ENCODE measurements around the gene FOXD4L1. TPM values are rescaled to one million over a fixed set of nuclear protein-coding genes. Genes with fewer than 3 reads are reported as not detected.
A peak's percentile ranks its signal among the peaks of the same experiment; 100 is the strongest.
"Not testable (repeated sequence)": the region's sequence is repeated elsewhere in the genome, so short reads cannot be mapped to it uniquely, and the experiment has no call there.

Gene FOXD4L1
- total RNA-seq (0.17 and 0.26 TPM in 2 replicates), polyA plus RNA-seq (not detected in 2 replicates), polyA minus RNA-seq (ENCODE audit: low replicate concordance) (not detected in 2 replicates)
- polyA plus RNA-seq (2012): 0.06 TPM in 1 of 2 replicates, not detected in the other

DNA sequence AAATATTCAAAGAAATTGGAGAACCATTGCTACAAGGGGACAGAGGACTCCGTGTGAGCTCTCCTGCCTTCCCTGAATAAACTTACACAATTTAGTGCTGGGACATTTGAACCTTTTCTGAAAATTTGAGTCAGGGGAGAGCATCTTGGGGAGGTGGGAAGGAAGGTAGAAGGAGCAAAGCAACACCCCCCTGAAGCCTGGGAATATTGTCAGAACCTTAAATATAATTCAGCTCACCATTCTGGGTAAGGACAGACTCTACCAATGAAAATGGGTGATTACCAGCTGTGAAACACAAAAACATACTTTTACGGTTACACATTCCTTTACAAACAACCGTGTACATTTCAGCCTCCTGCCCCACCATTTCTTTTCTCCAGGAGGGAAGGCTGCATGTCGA, at the start of gene FOXD4L1:
TSS of gene FOXD4L1 (plus strand) at position 301 of the 400 bp plus-strand sequence. CDS start 592 bp downstream, outside the sequence.
- H3K4me2 ChIP-seq (ENCODE audit: extremely low read depth, insufficient read depth, low read length); H3K4me3 ChIP-seq (replicated peaks in 1 of 4; ENCODE audit: control extremely low read depth in 1 of 4, insufficient read depth in 1 of 4, low read depth in 3 of 4, low read length in 4 of 4); H3K27ac ChIP-seq (ENCODE audit: insufficient read depth, low read length); H4K20me1 ChIP-seq (ENCODE audit: control insufficient read depth, extremely low read depth, insufficient read depth, low read length); H2AFZ ChIP-seq (ENCODE audit: low read length); DNase-seq (ENCODE audit: low read depth in 2 of 2); H3K36me3 ChIP-seq (ENCODE audit: control insufficient read depth, insufficient read depth, low read length); H3K9me3 ChIP-seq (ENCODE audit: control insufficient read depth, insufficient read depth, low read depth, low read length); H3K4me1 ChIP-seq (ENCODE audit: control insufficient read depth, extremely low read depth, insufficient read depth, low read length); H3K79me2 ChIP-seq (ENCODE audit: control insufficient read depth, insufficient read depth, low read length); H3K9ac ChIP-seq (ENCODE audit: insufficient read depth, low read length): not testable (repeated sequence)
- H3K27me3 ChIP-seq (ENCODE audit: control insufficient read depth, insufficient read depth, low read length): peaks cover 18% of the 10 kb centered on the region

- DNase-seq (ENCODE audit: low read depth in 2 of 2): peak in 1 of 2 donors; percentile 4
Observed at GRCh38 chr2:113465770-113466169, 32.7 kb upstream of the FOXD4L1 start.

DNA sequence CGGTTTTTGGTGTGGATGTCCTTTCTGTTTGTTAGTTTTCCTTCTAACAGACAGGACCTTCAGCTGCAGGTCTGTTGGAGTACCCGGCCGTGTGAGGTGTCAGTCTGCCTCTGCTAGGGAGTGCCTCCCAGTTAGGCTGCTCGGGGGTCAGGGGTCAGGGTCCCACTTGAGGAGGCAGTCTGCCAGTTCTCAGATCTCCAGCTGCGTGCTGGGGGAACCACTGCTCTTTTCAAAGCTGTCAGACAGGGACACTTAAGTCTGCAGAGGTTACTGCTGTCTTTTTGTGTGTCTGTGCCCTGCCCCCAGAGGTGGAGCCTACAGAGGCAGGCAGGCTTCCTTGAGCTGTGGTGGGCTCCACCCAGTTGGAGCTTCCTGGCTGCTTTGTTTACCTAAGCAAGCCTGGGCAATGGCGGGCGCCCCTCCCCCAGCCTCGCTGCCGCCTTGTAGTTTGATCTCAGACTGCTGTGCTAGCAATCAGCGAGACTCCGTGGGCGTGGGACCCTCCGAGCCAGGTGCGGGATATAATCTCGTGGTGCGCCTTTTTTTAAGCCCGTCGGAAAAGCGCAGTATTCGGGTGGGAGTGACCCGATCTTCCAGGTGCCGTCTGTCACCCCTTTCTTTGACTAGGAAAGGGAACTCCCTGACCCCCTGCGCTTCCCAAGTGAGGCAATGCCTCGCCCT, 21.6 kb upstream of the FOXD4L1 start:
- H3K4me1 ChIP-seq (ENCODE audit: control insufficient read depth, extremely low read depth, insufficient read depth, low read length): not testable (repeated sequence)

More at GRCh38 chr2:113465770-113466169, 32.7 kb upstream of the FOXD4L1 start:
- not testable (repeated sequence) for H3K27ac ChIP-seq (ENCODE audit: insufficient read depth, low read length); H3K79me2 ChIP-seq (ENCODE audit: control insufficient read depth, insufficient read depth, low read length); H2AFZ ChIP-seq (ENCODE audit: low read length); H3K27me3 ChIP-seq (ENCODE audit: control insufficient read depth, insufficient read depth, low read length); H3K4me1 ChIP-seq (ENCODE audit: control insufficient read depth, extremely low read depth, insufficient read depth, low read length); H3K9me3 ChIP-seq (ENCODE audit: control insufficient read depth, insufficient read depth, low read depth, low read length); H3K4me3 ChIP-seq (replicated peaks in 1 of 4; ENCODE audit: control extremely low read depth in 1 of 4, insufficient read depth in 1 of 4, low read depth in 3 of 4, low read length in 4 of 4); H4K20me1 ChIP-seq (ENCODE audit: control insufficient read depth, extremely low read depth, insufficient read depth, low read length); H3K9ac ChIP-seq (ENCODE audit: insufficient read depth, low read length); H3K36me3 ChIP-seq (ENCODE audit: control insufficient read depth, insufficient read depth, low read length); H3K4me2 ChIP-seq (ENCODE audit: extremely low read depth, insufficient read depth, low read length)

DNA sequence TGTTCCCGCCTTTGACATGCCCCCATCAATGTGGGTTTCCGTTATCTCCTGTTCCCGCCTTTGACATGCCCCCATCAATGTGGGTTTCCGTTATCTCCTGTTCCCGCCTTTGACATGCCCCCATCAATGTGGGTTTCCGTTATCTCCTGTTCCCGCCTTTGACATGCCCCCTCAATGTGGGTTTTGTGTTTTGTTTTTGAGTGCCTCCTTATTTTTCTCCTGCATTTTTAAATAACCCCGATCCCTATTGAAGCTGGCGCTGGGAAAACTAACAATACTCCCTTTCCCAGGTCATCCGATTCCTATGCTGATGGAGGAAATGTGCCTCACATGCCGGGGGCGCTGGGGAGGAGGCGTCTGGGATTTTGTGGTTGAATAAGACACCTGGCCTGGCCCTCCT, 1.9 kb upstream of the FOXD4L1 start:
- not testable (repeated sequence) for H2AFZ ChIP-seq (ENCODE audit: low read length); DNase-seq (ENCODE audit: low read depth in 2 of 2); H3K4me1 ChIP-seq (ENCODE audit: control insufficient read depth, extremely low read depth, insufficient read depth, low read length); H3K36me3 ChIP-seq (ENCODE audit: control insufficient read depth, insufficient read depth, low read length); H3K79me2 ChIP-seq (ENCODE audit: control insufficient read depth, insufficient read depth, low read length); H4K20me1 ChIP-seq (ENCODE audit: control insufficient read depth, extremely low read depth, insufficient read depth, low read length); H3K9ac ChIP-seq (ENCODE audit: insufficient read depth, low read length); H3K4me3 ChIP-seq (replicated peaks in 1 of 4; ENCODE audit: control extremely low read depth in 1 of 4, insufficient read depth in 1 of 4, low read depth in 3 of 4, low read length in 4 of 4); H3K4me2 ChIP-seq (ENCODE audit: extremely low read depth, insufficient read depth, low read length); H3K27ac ChIP-seq (ENCODE audit: insufficient read depth, low read length); H3K9me3 ChIP-seq (ENCODE audit: control insufficient read depth, insufficient read depth, low read depth, low read length); H3K27me3 ChIP-seq (ENCODE audit: control insufficient read depth, insufficient read depth, low read length)

More for the DNA sequence above, 21.6 kb upstream of the FOXD4L1 start:
- H3K36me3 ChIP-seq (ENCODE audit: control insufficient read depth, insufficient read depth, low read length); H3K27me3 ChIP-seq (ENCODE audit: control insufficient read depth, insufficient read depth, low read length); H3K4me3 ChIP-seq (replicated peaks in 1 of 4; ENCODE audit: control extremely low read depth in 1 of 4, insufficient read depth in 1 of 4, low read depth in 3 of 4, low read length in 4 of 4); H3K79me2 ChIP-seq (ENCODE audit: control insufficient read depth, insufficient read depth, low read length); H3K27ac ChIP-seq (ENCODE audit: insufficient read depth, low read length); H3K4me2 ChIP-seq (ENCODE audit: extremely low read depth, insufficient read depth, low read length); H4K20me1 ChIP-seq (ENCODE audit: control insufficient read depth, extremely low read depth, insufficient read depth, low read length); H3K9me3 ChIP-seq (ENCODE audit: control insufficient read depth, insufficient read depth, low read depth, low read length); H2AFZ ChIP-seq (ENCODE audit: low read length); H3K9ac ChIP-seq (ENCODE audit: insufficient read depth, low read length); DNase-seq (ENCODE audit: low read depth in 2 of 2): not testable (repeated sequence)

- H3K9me3 ChIP-seq (ENCODE audit: control insufficient read depth, insufficient read depth, low read depth, low read length); H3K9ac ChIP-seq (ENCODE audit: insufficient read depth, low read length); H3K36me3 ChIP-seq (ENCODE audit: control insufficient read depth, insufficient read depth, low read length); H3K4me3 ChIP-seq (replicated peaks in 1 of 4; ENCODE audit: control extremely low read depth in 1 of 4, insufficient read depth in 1 of 4, low read depth in 3 of 4, low read length in 4 of 4); H2AFZ ChIP-seq (ENCODE audit: low read length); H3K4me2 ChIP-seq (ENCODE audit: extremely low read depth, insufficient read depth, low read length); DNase-seq (ENCODE audit: low read depth in 2 of 2); H3K79me2 ChIP-seq (ENCODE audit: control insufficient read depth, insufficient read depth, low read length); H3K4me1 ChIP-seq (ENCODE audit: control insufficient read depth, extremely low read depth, insufficient read depth, low read length); H4K20me1 ChIP-seq (ENCODE audit: control insufficient read depth, extremely low read depth, insufficient read depth, low read length); H3K27ac ChIP-seq (ENCODE audit: insufficient read depth, low read length): not testable (repeated sequence)
- H3K27me3 ChIP-seq (ENCODE audit: control insufficient read depth, insufficient read depth, low read length): peaks cover 22% of the 10 kb centered on the region
Observed at GRCh38 chr2:113499019-113499885, 787 bp downstream of the FOXD4L1 start.

GRCh38 chr2:113499886-113500722, 1.6 kb downstream of the FOXD4L1 start:
- H3K9ac ChIP-seq (ENCODE audit: insufficient read depth, low read length); H3K4me1 ChIP-seq (ENCODE audit: control insufficient read depth, extremely low read depth, insufficient read depth, low read length); H4K20me1 ChIP-seq (ENCODE audit: control insufficient read depth, extremely low read depth, insufficient read depth, low read length); H3K27ac ChIP-seq (ENCODE audit: insufficient read depth, low read length); H2AFZ ChIP-seq (ENCODE audit: low read length); DNase-seq (ENCODE audit: low read depth in 2 of 2); H3K9me3 ChIP-seq (ENCODE audit: control insufficient read depth, insufficient read depth, low read depth, low read length); H3K4me3 ChIP-seq (replicated peaks in 1 of 4; ENCODE audit: control extremely low read depth in 1 of 4, insufficient read depth in 1 of 4, low read depth in 3 of 4, low read length in 4 of 4); H3K79me2 ChIP-seq (ENCODE audit: control insufficient read depth, insufficient read depth, low read length); H3K36me3 ChIP-seq (ENCODE audit: control insufficient read depth, insufficient read depth, low read length); H3K4me2 ChIP-seq (ENCODE audit: extremely low read depth, insufficient read depth, low read length): not testable (repeated sequence)
- peaks cover 22% of the 10 kb centered on the region for H3K27me3 ChIP-seq (ENCODE audit: control insufficient read depth, insufficient read depth, low read length)

Measured in fibroblast of lung (primary cell).